Measurements from ENCODE around the gene SIK1.
"Not testable (repeated sequence)": the region's sequence is repeated elsewhere in the genome, so short reads cannot be mapped to it uniquely, and the experiment has no call there.

DNA sequence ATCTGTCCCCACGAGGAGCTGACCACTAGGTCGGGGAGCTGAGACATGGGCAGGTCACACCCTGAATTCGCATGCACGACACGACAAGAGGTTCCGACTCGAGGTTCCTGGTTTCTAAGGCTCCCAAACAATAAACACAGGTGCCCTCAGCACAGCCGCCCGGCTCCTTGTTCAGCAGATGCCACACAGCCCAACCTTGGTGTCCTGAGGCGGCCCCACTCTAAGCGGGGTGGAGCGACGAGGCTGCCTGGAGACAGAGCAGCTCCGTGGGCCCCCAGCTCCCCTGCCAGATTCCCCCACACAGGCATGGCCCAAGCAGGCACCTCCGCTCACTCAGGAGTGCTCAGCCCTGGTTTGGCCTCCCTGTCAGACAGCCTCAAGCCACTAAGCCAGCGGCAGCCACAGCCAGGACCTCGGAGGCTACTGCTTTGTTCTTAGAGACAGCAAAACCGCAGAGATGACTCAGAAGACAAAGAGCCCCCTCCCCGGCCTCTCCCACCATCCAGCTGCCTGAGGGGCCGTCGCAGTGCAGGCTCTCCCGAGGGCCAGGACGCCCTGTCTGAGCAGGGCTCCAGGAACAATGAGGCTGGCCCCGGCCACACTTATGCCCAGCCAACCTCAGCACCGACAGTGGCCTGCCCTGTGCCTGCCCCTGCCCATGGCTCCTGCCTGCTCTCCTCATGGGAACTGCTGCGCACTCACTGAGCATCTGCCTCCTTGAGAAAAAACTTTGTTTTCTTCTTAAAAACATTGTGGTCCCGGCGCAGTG is 14.7 kb downstream of the SIK1 start:
- TF ChIP-seq, protein P1, sequence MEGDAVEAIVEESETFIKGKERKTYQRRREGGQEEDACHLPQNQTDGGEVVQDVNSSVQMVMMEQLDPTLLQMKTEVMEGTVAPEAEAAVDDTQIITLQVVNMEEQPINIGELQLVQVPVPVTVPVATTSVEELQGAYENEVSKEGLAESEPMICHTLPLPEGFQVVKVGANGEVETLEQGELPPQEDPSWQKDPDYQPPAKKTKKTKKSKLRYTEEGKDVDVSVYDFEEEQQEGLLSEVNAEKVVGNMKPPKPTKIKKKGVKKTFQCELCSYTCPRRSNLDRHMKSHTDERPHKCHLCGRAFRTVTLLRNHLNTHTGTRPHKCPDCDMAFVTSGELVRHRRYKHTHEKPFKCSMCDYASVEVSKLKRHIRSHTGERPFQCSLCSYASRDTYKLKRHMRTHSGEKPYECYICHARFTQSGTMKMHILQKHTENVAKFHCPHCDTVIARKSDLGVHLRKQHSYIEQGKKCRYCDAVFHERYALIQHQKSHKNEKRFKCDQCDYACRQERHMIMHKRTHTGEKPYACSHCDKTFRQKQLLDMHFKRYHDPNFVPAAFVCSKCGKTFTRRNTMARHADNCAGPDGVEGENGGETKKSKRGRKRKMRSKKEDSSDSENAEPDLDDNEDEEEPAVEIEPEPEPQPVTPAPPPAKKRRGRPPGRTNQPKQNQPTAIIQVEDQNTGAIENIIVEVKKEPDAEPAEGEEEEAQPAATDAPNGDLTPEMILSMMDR (IDR thresholded peaks at IDR 0.05) = not testable (repeated sequence)
- not testable (repeated sequence) for TF ChIP-seq POLR2A, POLR2AphosphoS5 (IDR thresholded peaks at IDR 0.05)
